ENCODE measurements around the gene ELOVL6. TPM values are rescaled to one million over a fixed set of nuclear protein-coding genes. Genes with fewer than 3 reads are reported as not detected.

The ELOVL6 gene
- total RNA-seq, 1 experiment from 2014 or later = 25.3 TPM

- Histone ChIP-seq H3K79me2 (ENCODE audit: low read depth) (no peaks in the 10 kb centered on the region), H3K9me2 (ENCODE audit: insufficient read depth) (no peaks in the 10 kb centered on the region), H3K27ac (no peak overlapping the region), H4K20me1 (ENCODE audit: insufficient read depth) (no peaks in the 10 kb centered on the region), H3K4me3 (no peak overlapping the region), H3K4me1 (replicated peaks; ENCODE audit: insufficient read depth) (peaks cover 11% of the 10 kb centered on the region), H3K9me3 (ENCODE audit: insufficient read depth, low read depth) (no peaks in the 10 kb centered on the region), H2AFZ (no peak overlapping the region), H3K36me3 (ENCODE audit: low read depth) (no peaks in the 10 kb centered on the region), H3K27me3 (ENCODE audit: insufficient read depth, low read depth) (no peaks in the 10 kb centered on the region), H3K4me2 (no peak overlapping the region), H3F3A (ENCODE audit: insufficient read depth, low read depth) (peaks cover 12% of the 10 kb centered on the region; the same call in 1 of the 2 replicates)
- no peak for TF ChIP-seq CTCF (conservative IDR thresholded peaks at IDR 0.05)
- TF ChIP-seq EZH2 (IDR thresholded peaks at IDR 0.05; ENCODE audit: low read depth) = no peak
- ChIA-PET CTCF (interaction anchor here (0.7 kb wide), 1 partner anchor 134 kb away, joined by 8 read pairs; no protein-coding TSS in a partner anchor), POLR2A (ENCODE audit: unreplicated experiment) (no interaction called here)
- intact Hi-C loops (cut with micrococcal nuclease; ENCODE audit: unreplicated experiment) = no loop called here
- BruUV-seq (replicated peaks) = no TSS peak
- DNase-seq = no peak
Measured at GRCh38 chr4:110137829-110138228, 60.6 kb downstream of the ELOVL6 start.

GRCh38 chr4:110135523-110135922, 62.9 kb downstream of the ELOVL6 start:
- no peak for DNase-seq
- Histone ChIP-seq H3K4me3 (no peak overlapping the region), H3K4me2 (no peak overlapping the region), H3K9me3 (ENCODE audit: insufficient read depth, low read depth) (no peaks in the 10 kb centered on the region), H2AFZ (no peak overlapping the region), H3F3A (ENCODE audit: insufficient read depth, low read depth) (peaks cover 16% of the 10 kb centered on the region; the same call in 1 of the 2 replicates), H3K27ac (no peak overlapping the region), H3K27me3 (ENCODE audit: insufficient read depth, low read depth) (no peaks in the 10 kb centered on the region), H3K36me3 (ENCODE audit: low read depth) (no peaks in the 10 kb centered on the region), H3K9me2 (ENCODE audit: insufficient read depth) (no peaks in the 10 kb centered on the region), H3K4me1 (replicated peaks; ENCODE audit: insufficient read depth) (peaks cover 22% of the 10 kb centered on the region), H3K79me2 (ENCODE audit: low read depth) (no peaks in the 10 kb centered on the region), H4K20me1 (ENCODE audit: insufficient read depth) (no peaks in the 10 kb centered on the region)
- BruUV-seq (replicated peaks) = no TSS peak
- POLR2A ChIA-PET (ENCODE audit: unreplicated experiment) = no interaction called here
- intact Hi-C loops (cut with micrococcal nuclease; ENCODE audit: unreplicated experiment) = no loop called here
- TF ChIP-seq EZH2 (IDR thresholded peaks at IDR 0.05; ENCODE audit: low read depth) (no peak), CTCF (conservative IDR thresholded peaks at IDR 0.05) (no peak)
- CTCF ChIA-PET = no interaction called here

- H3K4me2 ChIP-seq = no peak overlapping the region
- H4K20me1 ChIP-seq (ENCODE audit: insufficient read depth) = no peaks in the 10 kb centered on the region
- H3K36me3 ChIP-seq (ENCODE audit: low read depth) = no peaks in the 10 kb centered on the region
- BruUV-seq (replicated peaks) = no TSS peak
- no peaks in the 10 kb centered on the region for H3K9me3 ChIP-seq (ENCODE audit: insufficient read depth, low read depth)
- no peak for DNase-seq
- POLR2A ChIA-PET (ENCODE audit: unreplicated experiment) = no interaction called here
- no peak overlapping the region for H3K4me3 ChIP-seq
- CTCF ChIA-PET = no interaction called here
- H3K27me3 ChIP-seq (ENCODE audit: insufficient read depth, low read depth) = no peaks in the 10 kb centered on the region
- H2AFZ ChIP-seq = no peak overlapping the region
- TF ChIP-seq EZH2 (IDR thresholded peaks at IDR 0.05; ENCODE audit: low read depth) (no peak), CTCF (conservative IDR thresholded peaks at IDR 0.05) (no peak)
- intact Hi-C loops (cut with micrococcal nuclease; ENCODE audit: unreplicated experiment) = no loop called here
- peaks cover 16% of the 10 kb centered on the region; the same call in 1 of the 2 replicates for H3F3A ChIP-seq (ENCODE audit: insufficient read depth, low read depth)
- peaks cover 27% of the 10 kb centered on the region for H3K4me1 ChIP-seq (replicated peaks; ENCODE audit: insufficient read depth)
- 0 out of 2 replicates have a peak, but pooled peaks cover 3% of the 10 kb centered on the region for H3K79me2 ChIP-seq (ENCODE audit: low read depth)
- H3K27ac ChIP-seq = no peak overlapping the region
- no peaks in the 10 kb centered on the region for H3K9me2 ChIP-seq (ENCODE audit: insufficient read depth)
Measured at GRCh38 chr4:110135076-110135475, 63.3 kb downstream of the ELOVL6 start.
